ENCODE data around the gene DYSF. TPM values are rescaled to one million over a fixed set of nuclear protein-coding genes. Genes with fewer than 3 reads are reported as not detected.

DYSF gene
- total RNA-seq, 2 experiments from 2014 or later = not detected

DNA sequence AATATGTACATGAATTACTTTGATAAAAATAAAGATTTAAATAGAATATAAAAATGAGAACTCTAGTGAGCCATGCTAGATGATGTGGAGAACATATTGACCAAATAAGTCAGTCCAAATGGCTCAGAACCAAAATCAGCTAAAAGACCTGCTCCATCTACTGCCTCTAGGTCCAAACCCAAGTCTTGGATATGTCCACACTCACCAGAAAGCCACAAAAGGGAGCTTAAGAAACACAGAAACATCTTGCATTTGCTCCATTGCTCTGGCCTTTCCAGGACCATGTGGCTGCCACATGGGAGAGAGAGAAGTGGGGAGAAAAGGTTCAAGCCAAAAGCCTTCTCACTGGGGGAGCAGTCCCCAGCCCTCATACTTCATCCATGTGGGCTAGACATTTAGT, 272.5 kb downstream of the DYSF start:
- ChIA-PET CTCF (no interaction called here), POLR2A (no interaction called here)
- H3K9me3 Mint-ChIP-seq = peaks cover 2% of the 10 kb centered on the region
- no peaks in the 10 kb centered on the region for H3K36me3 Mint-ChIP-seq
- no peak overlapping the region for H3K4me3 Mint-ChIP-seq
- H3K4me1 Mint-ChIP-seq (ENCODE audit: low read depth) = no peaks in the 10 kb centered on the region
- H3K27ac Mint-ChIP-seq = no peak overlapping the region
- no peaks in the 10 kb centered on the region for H3K27me3 Mint-ChIP-seq
- DNase-seq = no peak
- intact Hi-C loops (cut with micrococcal nuclease) = no loop called here

DNA sequence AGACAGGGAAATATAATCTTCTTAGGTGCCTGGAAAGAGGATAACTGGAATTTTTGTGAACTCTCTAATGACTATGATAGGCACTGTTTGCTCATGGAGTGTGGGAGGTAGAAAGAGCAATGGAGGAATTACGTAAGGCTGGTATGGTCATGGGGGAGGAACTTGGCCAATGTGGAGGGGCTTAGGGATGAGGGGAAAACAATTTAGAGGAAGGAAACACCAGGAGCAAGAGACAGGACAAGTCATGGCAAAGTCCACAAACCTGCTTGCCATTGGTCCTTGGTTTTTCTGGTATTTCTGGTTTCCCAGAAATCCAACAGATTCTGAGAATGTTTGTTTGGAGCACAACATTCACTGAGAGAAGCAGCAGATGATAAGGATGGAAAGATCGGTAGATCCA, 274.2 kb downstream of the DYSF start:
- POLR2A ChIA-PET = no interaction called here
- CTCF ChIA-PET = no interaction called here
- peaks cover 3% of the 10 kb centered on the region for H3K27me3 Mint-ChIP-seq
- no peak for DNase-seq
- H3K9me3 Mint-ChIP-seq = peaks cover 2% of the 10 kb centered on the region
- no peak overlapping the region for H3K27ac Mint-ChIP-seq
- H3K4me1 Mint-ChIP-seq (ENCODE audit: low read depth) = no peaks in the 10 kb centered on the region
- intact Hi-C loops (cut with micrococcal nuclease) = no loop called here
- no peaks in the 10 kb centered on the region for H3K36me3 Mint-ChIP-seq
- no peak overlapping the region for H3K4me3 Mint-ChIP-seq

DNA sequence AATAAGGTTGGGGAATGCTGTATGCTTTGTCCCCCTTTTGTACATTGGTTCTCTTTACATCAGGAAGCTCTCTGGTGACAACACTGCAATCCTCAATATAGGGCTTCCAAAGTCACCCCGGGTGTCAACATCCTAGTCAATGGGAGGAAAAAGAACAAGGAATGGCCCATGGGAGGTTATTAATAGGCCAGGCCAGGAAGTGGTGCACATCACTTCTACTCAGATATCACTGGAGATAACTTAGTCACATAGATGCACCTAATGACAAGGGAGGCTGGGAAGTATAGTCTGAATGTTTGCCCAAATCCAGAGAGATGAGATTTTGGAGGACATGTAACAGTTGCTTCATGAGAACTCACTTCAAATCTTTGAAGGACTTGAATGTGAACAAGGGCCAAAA, 274.7 kb downstream of the DYSF start:
- intact Hi-C loops (cut with micrococcal nuclease) = no loop called here
- no peak overlapping the region for H3K4me3 Mint-ChIP-seq
- H3K27ac Mint-ChIP-seq = no peak overlapping the region
- CTCF ChIA-PET = no interaction called here
- POLR2A ChIA-PET = no interaction called here
- peaks cover 2% of the 10 kb centered on the region for H3K9me3 Mint-ChIP-seq
- H3K36me3 Mint-ChIP-seq = no peaks in the 10 kb centered on the region
- no peaks in the 10 kb centered on the region for H3K4me1 Mint-ChIP-seq (ENCODE audit: low read depth)
- peaks cover 3% of the 10 kb centered on the region for H3K27me3 Mint-ChIP-seq
- DNase-seq = no peak

DNA sequence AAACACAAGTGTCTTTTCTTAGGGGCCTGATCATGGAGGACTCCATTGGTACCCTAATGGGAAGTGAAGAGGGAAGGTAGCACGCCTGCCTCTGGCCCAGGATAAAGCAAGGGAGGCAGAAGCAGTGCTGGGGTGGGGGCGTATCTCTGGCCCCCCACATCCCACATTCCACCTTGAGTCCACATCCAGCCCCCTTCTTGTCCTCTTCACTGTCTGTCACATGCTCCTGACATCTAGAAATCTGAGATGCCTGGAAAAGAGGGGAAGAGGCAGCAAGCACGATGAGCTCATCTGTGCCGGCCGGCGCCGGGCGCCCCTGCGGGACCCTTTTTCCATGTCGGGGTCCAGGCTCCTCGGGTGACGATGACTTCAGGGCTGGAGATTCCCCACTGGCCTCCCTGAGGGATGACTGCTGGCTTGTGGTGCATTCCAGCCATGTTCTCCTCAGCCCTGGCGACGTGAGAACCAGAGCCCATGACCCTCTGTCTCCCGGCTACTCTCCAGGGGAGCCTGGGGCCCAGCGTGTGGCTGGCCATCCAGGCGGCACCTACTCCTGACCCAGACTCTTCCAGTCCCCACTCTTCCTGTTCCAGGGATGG, 277.5 kb downstream of the DYSF start:
- Mint-ChIP-seq H3K27ac (no peak overlapping the region), H3K9me3 (no peaks in the 10 kb centered on the region), H3K27me3 (peaks cover 3% of the 10 kb centered on the region), H3K36me3 (no peaks in the 10 kb centered on the region), H3K4me1 (ENCODE audit: low read depth) (no peaks in the 10 kb centered on the region), H3K4me3 (no peak overlapping the region)
- DNase-seq = no peak
- intact Hi-C loops (cut with micrococcal nuclease) = no loop called here
- ChIA-PET CTCF (no interaction called here), POLR2A (no interaction called here)

DNA sequence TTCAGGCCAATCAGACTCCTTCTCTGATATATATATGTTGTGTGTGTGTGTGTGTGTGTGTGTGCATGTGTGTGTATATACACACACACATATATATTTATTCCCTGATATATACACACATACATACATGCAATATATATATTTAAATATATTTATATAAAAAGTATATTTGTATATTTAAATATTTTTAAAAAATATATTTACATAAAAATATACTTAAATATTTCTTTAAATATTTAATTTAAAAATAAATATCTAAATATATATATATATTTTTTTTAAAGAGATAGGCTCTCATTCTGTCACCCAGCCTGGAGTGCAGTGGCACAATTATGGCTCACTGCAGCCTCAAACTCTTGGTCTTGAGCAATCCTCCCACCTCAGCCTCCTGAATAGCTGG, 281.3 kb downstream of the DYSF start:
- ChIA-PET CTCF (no interaction called here), POLR2A (no interaction called here)
- no peak overlapping the region for H3K27ac Mint-ChIP-seq
- peaks cover 3% of the 10 kb centered on the region for H3K27me3 Mint-ChIP-seq
- peaks cover 4% of the 10 kb centered on the region for H3K9me3 Mint-ChIP-seq
- no peaks in the 10 kb centered on the region for H3K4me1 Mint-ChIP-seq (ENCODE audit: low read depth)
- intact Hi-C loops (cut with micrococcal nuclease) = no loop called here
- no peak overlapping the region for H3K4me3 Mint-ChIP-seq
- DNase-seq = no peak
- H3K36me3 Mint-ChIP-seq = no peaks in the 10 kb centered on the region

DNA sequence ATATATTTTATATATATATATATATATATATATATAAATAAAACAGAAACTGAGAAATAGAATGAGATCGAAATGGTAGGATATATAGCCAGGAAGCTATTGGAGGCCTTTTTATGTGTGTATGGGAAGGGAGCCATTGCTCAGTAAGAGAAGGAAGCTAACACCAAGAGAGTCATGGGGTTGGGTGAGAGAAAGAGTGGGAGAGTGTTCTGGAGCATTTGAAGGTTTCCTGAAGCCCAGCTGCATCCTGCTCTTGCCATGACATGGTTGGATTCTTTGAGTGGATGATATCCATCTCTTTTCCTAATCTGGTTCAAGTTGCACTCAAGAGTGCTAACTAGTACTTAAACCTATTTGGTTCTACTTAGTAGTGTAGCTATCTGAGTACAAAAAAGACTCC, 282.3 kb downstream of the DYSF start:
- Mint-ChIP-seq H3K4me1 (ENCODE audit: low read depth) (no peaks in the 10 kb centered on the region), H3K27me3 (peaks cover 3% of the 10 kb centered on the region), H3K4me3 (no peak overlapping the region), H3K9me3 (peaks cover 4% of the 10 kb centered on the region), H3K27ac (no peak overlapping the region), H3K36me3 (no peaks in the 10 kb centered on the region)
- DNase-seq = no peak
- intact Hi-C loops (cut with micrococcal nuclease) = no loop called here
- ChIA-PET CTCF (no interaction called here), POLR2A (no interaction called here)

Other genes starting within 250 kb of the DYSF start
- gene PAIP2B, start 226.5 kb upstream of the DYSF start, total RNA-seq = 1 to 10 TPM; 2.2 TPM
- gene ZNF638, start 121.8 kb upstream of the DYSF start, total RNA-seq = 10 to 100 TPM; 74.2 to 87.4 TPM